T-helper 1 cell treated with Interleukin-12 subunit alpha and Interleukin-12 subunit beta and Interleukin-4 antibody, amounts not matched to agents 30 ng/mL and 1 ng/mL, for 36 hours (primary cell): ENCODE data around the gene ZC3H4. TPM values are rescaled to one million over a fixed set of nuclear protein-coding genes. Genes with fewer than 3 reads are reported as not detected.

Experiments used
- intact Hi-C: fragments of 100-400 bp; cut with micrococcal nuclease; formaldehyde crosslinking; loops from one replicate; pipeline ENCODE4 v1.15.1; 2024
- total RNA-seq: library from RNA; stranded (reverse); gene quantifications from 2 replicates; pipeline ENCODE4 v1.2.3, GENCODE V29; 2022

ZC3H4 gene
- total RNA-seq, 1 donor from 2014 or later, result 135 TPM

DNA sequence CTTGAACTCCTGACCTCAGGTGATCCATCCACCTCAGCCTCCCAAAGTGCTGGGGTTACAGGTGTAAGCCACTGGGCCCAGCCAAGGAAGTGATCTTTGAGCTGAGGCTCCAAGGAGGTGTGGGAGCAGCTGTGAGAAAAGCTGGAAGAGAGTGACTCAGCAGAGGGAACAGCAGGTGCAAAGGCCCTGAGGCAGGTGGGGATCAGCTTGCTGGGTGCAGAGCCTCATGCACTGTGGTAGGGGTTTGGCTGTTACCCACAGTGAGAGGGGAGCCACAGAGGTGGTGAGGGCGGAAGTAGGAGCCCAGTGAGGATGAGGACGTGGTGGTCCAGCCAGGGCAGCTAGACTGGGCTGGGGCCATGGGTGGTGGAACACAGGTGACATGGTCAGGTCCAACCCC, 87.4 kb downstream of the ZC3H4 start:
- intact Hi-C loops, result no loop called here

DNA sequence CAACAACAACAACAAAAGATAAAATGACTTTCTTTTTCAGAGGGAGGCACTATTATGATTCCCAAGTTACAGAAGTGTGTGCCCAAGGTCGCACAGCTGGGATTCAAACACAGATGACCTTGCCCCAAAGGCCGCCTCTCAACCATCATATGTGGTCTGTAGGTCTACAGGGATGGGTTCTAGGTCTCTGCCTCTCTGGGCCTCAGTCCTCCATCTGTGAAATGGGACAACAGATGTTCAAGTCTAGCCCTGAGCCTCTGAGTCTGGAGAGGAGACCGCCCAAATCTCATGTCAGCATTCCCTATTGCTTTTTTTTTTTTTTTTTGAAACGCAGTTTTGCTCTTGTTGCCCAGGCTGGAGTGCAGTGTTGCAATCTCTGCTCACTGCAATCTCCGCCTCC, 89.1 kb downstream of the ZC3H4 start:
- intact Hi-C loops, result no loop called here

DNA sequence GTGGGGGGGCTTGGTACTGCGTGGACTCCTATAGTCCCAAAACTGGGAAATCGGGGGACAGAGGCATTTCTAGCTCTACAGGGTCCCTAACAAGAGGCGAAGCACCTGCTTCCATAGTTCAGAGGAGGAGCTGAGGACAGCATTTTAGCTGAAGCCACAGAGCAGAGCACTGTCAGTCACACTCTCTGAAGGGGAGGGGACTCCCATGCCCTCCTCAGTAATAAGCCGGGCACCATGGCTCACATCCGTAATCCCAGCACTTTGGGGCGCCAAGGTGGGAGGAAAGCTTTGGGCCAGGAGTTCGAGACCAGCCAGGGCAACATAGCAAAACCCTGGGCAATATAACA, 90.2 kb downstream of the ZC3H4 start:
- intact Hi-C loops, result no loop called here

DNA sequence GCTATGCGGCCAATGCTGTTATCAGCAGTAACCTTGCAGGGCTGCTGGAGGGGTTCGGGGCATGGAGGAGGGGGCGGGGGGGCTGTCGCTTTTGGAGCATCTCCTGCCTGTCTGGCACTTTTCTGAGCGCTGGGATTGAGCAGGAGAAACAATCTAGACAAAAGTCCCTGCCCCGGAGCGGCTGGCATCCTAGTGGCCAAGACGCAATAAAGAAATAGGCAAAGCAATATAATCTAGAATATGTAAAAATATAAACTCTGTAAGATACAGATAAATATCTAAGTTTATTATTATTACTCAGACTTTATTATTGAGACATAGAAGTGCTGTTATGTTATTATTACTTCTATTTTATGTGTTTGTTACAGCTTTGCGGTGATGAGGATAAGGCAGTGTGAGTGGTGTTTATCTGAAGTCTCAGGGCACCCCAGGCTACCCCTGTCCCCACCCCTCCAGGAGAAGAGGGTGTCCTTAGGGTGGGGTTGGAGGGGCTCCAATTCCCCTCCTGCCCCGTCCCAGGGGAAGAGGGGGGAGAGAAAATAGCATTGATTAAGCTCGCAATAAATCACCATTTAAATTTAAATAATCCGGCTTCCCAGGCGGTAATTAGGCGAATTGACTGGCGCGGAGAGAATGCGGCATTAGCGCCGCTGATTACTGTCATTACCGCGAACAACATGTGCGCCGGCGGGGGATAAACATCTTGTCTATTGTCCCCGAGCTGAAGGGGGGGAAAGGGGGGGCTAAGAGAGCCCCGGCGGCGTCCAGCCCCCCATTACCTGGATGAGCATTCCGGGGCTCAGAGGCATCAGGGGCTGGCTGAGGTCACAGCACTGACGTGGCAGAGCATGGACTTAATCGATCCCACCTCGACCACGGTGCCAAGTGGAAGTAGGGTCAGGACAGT, 90.8 kb downstream of the ZC3H4 start:
- intact Hi-C loops, result no loop called here

DNA sequence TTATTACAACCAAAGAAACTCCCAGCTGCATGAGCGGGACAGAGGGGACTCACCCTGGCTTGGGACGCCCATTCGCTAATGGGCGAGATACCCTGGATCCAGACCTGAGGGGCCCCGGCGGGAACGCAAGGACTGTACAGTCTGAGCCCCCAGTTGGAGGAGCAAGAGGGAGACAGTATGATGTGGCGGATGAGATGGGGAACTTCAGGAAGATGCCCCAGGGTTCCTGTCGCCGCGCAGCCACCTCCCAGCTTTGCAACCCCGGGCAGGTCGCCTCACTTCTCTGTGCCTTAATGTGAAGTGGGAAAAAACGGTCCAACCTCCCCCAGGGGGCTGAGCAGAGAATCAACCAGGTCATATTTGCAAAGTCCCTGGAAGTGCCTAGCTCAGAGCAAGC, 91.4 kb downstream of the ZC3H4 start:
- intact Hi-C loops, result no loop called here

DNA sequence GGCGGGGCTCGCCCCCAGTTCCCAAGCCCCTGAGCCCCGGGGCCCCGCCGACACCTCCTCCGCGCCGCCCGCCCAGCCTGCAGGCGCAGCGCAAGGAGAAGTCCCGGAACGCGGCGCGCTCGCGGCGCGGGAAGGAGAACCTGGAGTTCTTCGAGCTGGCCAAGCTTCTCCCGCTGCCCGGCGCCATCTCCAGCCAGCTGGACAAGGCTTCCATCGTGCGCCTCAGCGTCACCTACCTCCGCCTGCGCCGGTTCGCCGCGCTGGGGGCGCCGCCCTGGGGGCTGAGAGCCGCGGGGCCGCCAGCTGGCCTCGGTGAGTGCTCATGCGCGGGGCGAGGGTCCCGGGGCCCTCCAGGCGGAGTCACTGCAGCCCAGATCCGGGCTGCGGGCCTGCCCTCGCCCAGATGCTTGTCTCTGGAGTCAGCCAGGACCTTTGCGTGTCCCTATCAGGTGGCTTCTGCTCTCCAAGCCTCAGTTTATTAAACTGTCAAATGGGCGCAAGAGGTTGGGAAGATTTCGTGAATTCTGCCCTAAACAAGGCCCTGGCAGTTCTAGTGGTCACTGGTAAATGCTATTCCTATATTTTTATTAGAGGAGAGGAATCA, 91.9 kb downstream of the ZC3H4 start:
- intact Hi-C loops, result no loop called here

DNA sequence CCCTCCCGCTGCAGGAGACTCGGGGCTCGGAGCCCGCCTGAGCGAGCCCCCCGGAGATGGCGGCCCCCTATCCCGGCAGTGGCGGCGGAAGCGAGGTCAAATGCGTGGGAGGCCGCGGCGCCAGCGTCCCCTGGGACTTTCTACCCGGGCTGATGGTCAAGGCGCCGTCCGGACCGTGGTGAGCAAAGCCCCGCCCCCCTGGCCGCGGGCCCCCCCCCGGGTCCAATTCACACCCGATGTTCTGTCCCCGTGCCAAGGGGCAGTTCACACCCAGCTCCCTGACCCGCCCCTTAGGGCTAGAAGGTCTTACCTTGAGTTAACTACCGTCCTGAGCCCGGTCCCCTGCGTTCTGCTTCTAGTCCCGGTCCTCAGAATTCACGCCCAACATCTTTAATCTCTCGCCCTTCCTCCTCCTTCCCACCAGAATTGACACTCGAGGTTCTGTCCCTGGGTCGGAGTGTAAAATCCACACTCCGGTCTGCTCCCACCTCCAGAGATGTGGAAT, 92.5 kb downstream of the ZC3H4 start:
- intact Hi-C loops, result no loop called here

DNA sequence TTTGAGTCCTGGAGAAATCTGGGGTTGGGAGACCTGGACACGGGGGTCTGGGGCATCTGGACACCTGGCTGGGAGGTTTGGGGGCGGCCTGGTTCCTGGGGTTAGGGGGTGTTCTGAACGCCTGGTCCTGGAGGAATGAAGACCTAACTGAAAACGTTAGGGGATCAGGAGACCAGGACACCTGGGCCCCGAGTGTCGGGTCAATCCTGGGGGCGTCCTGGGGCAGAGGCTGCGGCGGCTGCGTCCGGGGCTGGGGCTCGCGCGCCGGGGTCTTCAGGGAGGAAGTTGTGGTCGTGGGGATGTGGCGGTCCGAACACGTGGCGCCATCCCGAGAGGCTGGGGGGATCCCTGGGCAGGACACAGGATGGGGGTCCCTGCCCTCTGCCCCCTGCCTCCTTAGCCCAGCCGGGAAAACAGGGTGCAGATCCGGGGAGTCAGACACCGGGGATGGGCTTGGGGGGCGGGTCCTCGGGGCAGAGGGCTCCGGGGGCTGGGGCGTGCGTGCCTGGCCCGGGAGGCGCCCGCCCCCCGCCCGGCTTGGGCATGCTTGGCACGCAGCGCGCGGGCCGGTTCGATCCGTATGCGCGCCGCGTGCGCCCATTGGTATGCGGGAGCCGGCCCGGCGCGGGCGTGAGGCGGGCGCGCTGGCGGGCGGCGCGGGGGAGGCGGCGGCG, 93.3 kb downstream of the ZC3H4 start:
- intact Hi-C loops, result no loop called here

DNA sequence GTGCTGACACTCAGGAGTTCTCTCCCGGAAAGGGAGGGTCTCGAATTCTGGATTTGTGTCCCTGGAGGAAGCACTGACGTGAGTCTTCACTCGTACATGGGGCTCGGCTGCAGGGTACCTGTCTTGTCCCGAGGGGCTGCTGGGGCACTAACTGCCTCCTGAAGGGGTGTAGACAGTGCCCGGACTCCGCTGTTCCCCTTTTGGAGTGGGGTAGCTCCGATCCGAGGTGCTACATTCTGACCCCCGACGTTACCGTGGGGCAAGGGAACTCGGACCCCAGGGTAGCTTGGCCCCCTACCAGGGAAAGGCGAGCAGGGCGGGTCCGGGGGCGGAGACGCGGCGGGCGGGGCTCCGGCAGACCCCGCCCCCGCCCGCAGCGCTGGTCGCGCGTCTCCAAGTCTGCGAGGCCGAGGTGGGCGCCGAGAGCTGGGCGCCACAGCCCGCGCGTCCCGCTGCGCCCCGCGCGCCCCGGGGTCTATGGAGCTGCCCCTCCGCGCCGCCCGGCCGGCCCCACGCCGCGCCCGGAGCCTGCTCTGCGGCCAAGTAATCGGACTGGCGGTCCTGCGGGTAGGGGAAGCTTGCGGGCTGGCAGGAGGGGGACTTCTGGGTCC, 94.0 kb downstream of the ZC3H4 start, which contains the start of gene NPAS1:
Gene NPAS1 (plus strand): TSS at position 407 of the 611 bp plus-strand sequence. CDS start 1,211 bp downstream, outside the sequence.
- intact Hi-C loops, result no loop called here

DNA sequence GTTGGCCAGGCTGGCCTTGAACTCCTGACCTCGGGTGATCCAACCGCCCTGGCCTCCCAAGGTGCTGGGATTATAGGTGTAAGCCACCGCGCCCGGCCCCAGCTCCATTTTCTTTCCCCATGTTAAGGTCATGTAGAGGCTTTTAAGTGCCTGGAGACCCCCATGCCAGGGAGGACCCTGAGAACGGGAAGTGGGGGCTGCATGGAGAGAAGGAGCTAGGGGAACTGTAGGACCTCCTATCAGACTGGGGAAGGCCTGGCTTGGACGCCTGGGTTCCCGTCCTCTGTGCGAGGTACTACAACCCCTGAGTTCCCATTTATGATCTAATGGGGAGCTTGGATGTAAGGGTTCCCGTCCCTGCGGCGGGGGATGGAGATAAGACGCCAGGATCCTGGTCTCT, 94.7 kb downstream of the ZC3H4 start:
- intact Hi-C loops, result no loop called here

Other genes with a start within 250 kb of the ZC3H4 start
- gene NPAS1, start 93.9 kb downstream of the ZC3H4 start, total RNA-seq, result not detected in 2 replicates
- gene TMEM160, start 65.2 kb downstream of the ZC3H4 start, total RNA-seq, result 39.3 and 41.4 TPM in 2 replicates
- 116 TPM in 2 replicates for gene SAE1, start 17.1 kb upstream of the ZC3H4 start, total RNA-seq
- 20.2 and 22.0 TPM in 2 replicates for gene BBC3, start 117.4 kb upstream of the ZC3H4 start, total RNA-seq
- 35.4 and 36.9 TPM in 2 replicates for gene CCDC9, start 142.7 kb upstream of the ZC3H4 start, total RNA-seq
- 10.3 and 10.6 TPM in 2 replicates for gene INAFM1, start 161.1 kb upstream of the ZC3H4 start, total RNA-seq
- 1.3 and 2.2 TPM in 2 replicates for gene C5AR1, start 196.1 kb upstream of the ZC3H4 start, total RNA-seq
- gene C5AR2, start 218.4 kb upstream of the ZC3H4 start, total RNA-seq, result 0.17 and 0.22 TPM in 2 replicates
- 15.9 and 16.6 TPM in 2 replicates for gene DHX34, start 235.5 kb upstream of the ZC3H4 start, total RNA-seq